HepG2 (cell line): Measurements from ENCODE around the gene SPTBN2. TPM values are rescaled to one million over a fixed set of nuclear protein-coding genes. Genes with fewer than 3 reads are reported as not detected.

Source experiments
- ATAC-seq: fragments of 200-7000 bp; cut with Tn5 transposase; 3 replicates; pipeline ENCODE4 v1.9.1; 2020; ENCODE audit warnings: mild to moderate bottlenecking, moderate library complexity
- BruUV-seq: library from RNA; stranded (reverse); fragments of 400-500 nt; replicated peaks from 2 replicates; lab custom pipeline; 2021; lab: Mats Ljungman, UMichigan
- CTCF ChIA-PET: fragments of 300-600 bp; formaldehyde crosslinking; extraction: SDS; loops from one replicate; lab custom pipeline; 2021; ENCODE audit warnings: low total read pairs, inconsistent platforms, low intra/inter-chr PET ratio; lab: Yijun Ruan, JAX
- POLR2A ChIA-PET: fragments of 350-600 bp; sonication (Branson Sonifier 250); formaldehyde crosslinking; loops from one replicate; lab custom pipeline; 2020; ENCODE audit warnings: antibody characterized with exemption, inconsistent platforms; lab: Yijun Ruan, JAX
- DNase-seq: peaks from one replicate; pipeline ENCODE4 v3.0.0-alpha.2; 2015; ENCODE audit warnings: low spot score
- FAIRE-seq: peaks from 3 replicates; lab custom pipeline; 2011; peaks lifted over from hg19 to GRCh38; lab: Jason Lieb, UNC
- H2AFZ ChIP-seq: one replicate; pipeline ENCODE4 v1.6.1; 2011; ENCODE audit warnings: low read length, inconsistent platforms
- H3K27ac ChIP-seq: fragments of 300-600 bp; 3 replicates; pipeline ENCODE4 v1.8.0; 2011; ENCODE audit warnings: mixed run types, mild to moderate bottlenecking, mixed read lengths, low read length, inconsistent platforms; ENCODE audit not compliant: insufficient read depth; ENCODE audit errors: extremely low read length
- H3K27me3 ChIP-seq, 2 experiments: fragments of 200-600 bp in 1 of 2; 2 replicates in 1 of 2; 3 replicates in 1 of 2; pipeline versions ENCODE4 v1.6.0 to v1.8.0; 2011; ENCODE audit warnings: low read length in 2 of 2, mild to moderate bottlenecking in 2 of 2, moderate library complexity in 2 of 2, inconsistent platforms in 1 of 2; ENCODE audit not compliant: insufficient read depth in 2 of 2, control insufficient read depth in 1 of 2
- H3K36me3 ChIP-seq, 2 experiments: fragments of 200-600 bp in 1 of 2; replicated peaks in 1 of 2; 2 replicates in 1 of 2; 3 replicates in 1 of 2; pipeline versions ENCODE4 v1.5.1 to v1.8.0; 2011; ENCODE audit warnings: low read length in 2 of 2, inconsistent platforms in 1 of 2; ENCODE audit not compliant: insufficient read depth in 2 of 2, control insufficient read depth in 1 of 2
- H3K4me1 ChIP-seq: 2 replicates; pipeline ENCODE4 v1.5.1; 2012; ENCODE audit warnings: low read length, inconsistent platforms; ENCODE audit not compliant: insufficient read depth
- H3K4me2 ChIP-seq: 2 replicates; pipeline ENCODE4 v1.6.0; 2011; ENCODE audit warnings: low read depth, low read length, inconsistent platforms
- H3K4me3 ChIP-seq, 3 experiments: fragments of 200-600 bp in 1 of 3; sonication (generic), shearing (Covaris generic) in 1 of 3; replicated peaks in 1 of 3; 2 replicates each; pipeline ENCODE4 v1.5.1; 2011 to 2016; ENCODE audit warnings: low read length in 3 of 3, inconsistent platforms in 2 of 3, low read depth in 2 of 3, mild to moderate bottlenecking in 2 of 3, control low read depth in 1 of 3, mixed read lengths in 1 of 3; ENCODE audit not compliant: insufficient read depth in 1 of 3
- H3K79me2 ChIP-seq: one replicate; pipeline ENCODE4 v1.6.1; 2011; ENCODE audit warnings: low read length, inconsistent platforms; ENCODE audit not compliant: insufficient read depth
- H3K9ac ChIP-seq: 2 replicates; pipeline ENCODE4 v1.6.0; 2011; ENCODE audit warnings: mild to moderate bottlenecking, low read depth, low read length, inconsistent platforms; ENCODE audit not compliant: insufficient read depth
- H3K9me3 ChIP-seq: 2 replicates; pipeline ENCODE4 v1.5.1; 2012; ENCODE audit warnings: mild to moderate bottlenecking, low read length
- H4K20me1 ChIP-seq: 2 replicates; pipeline ENCODE4 v1.6.0; 2011; ENCODE audit warnings: inconsistent platforms, mild to moderate bottlenecking, low read length, moderate library complexity; ENCODE audit not compliant: insufficient read depth
- ATF5 ChIP-seq: sonication (generic); formaldehyde crosslinking; IDR thresholded peaks from 2 replicates; pipeline ENCODE4 v1.4.0; 2020; ENCODE audit warnings: mild to moderate bottlenecking, low read depth, missing genetic modification reagents
- DPF2 ChIP-seq: sonication (generic); formaldehyde crosslinking; IDR thresholded peaks from 2 replicates; pipeline ENCODE4 v1.4.0; 2020; ENCODE audit warnings: mild to moderate bottlenecking, low read depth, missing genetic modification reagents, borderline replicate concordance
- DZIP1 ChIP-seq: sonication (generic); formaldehyde crosslinking; IDR thresholded peaks from 2 replicates; pipeline ENCODE4 v1.5.0; 2020; ENCODE audit warnings: mild to moderate bottlenecking, missing genetic modification reagents
- PRDM10 ChIP-seq: sonication (generic); formaldehyde crosslinking; IDR thresholded peaks from 2 replicates; pipeline ENCODE4 v1.4.0; 2020; ENCODE audit warnings: low read depth, missing genetic modification reagents
- SNAPC5 ChIP-seq: sonication (generic); formaldehyde crosslinking; IDR thresholded peaks from 2 replicates; pipeline ENCODE4 v1.8.1; 2023; ENCODE audit warnings: mild to moderate bottlenecking, missing genetic modification reagents, borderline replicate concordance
- SRY ChIP-seq: sonication (generic); formaldehyde crosslinking; IDR thresholded peaks from 2 replicates; pipeline ENCODE4 v1.8.0; 2022; ENCODE audit warnings: mild to moderate bottlenecking, missing genetic modification reagents
- ZNF580 ChIP-seq: IDR thresholded peaks from 2 replicates; pipeline ENCODE4 v1.6.1; 2016; ENCODE audit warnings: low read depth, borderline replicate concordance
- ZNF891 ChIP-seq: sonication (generic); formaldehyde crosslinking; IDR thresholded peaks from 2 replicates; pipeline ENCODE4 v1.5.0; 2020; ENCODE audit warnings: mild to moderate bottlenecking, missing genetic modification reagents
- WGBS: methylation state at CpG from one replicate; pipeline ENCODE4 v1.1.6; 2017; ENCODE audit warnings: low lambda C conversion rate; 5-methylcytosine and 5-hydroxymethylcytosine counted together
- in situ Hi-C: cut with HindIII; loops from 2 replicates; pipeline ENCODE4 v1.10.0; 2017; ENCODE audit warnings: low pct_unique_long_range_greater_than_20kb; ENCODE audit not compliant: extremely low pct_ligation_motif_present
- intact Hi-C: fragments of 100-400 bp; cut with micrococcal nuclease; formaldehyde crosslinking; loops from one replicate; pipeline ENCODE4 v1.10.0; 2022; ENCODE audit not compliant: unreplicated experiment
- polyA plus RNA-seq, 8 experiments: library from polyadenylated mRNA; depleted of rRNA in 3 of 8; stranded (reverse) in 7 of 8; unstranded in 1 of 8; fragments of >200 nt; fragmentation: Illumina TruSeq in 4 of 8; extraction: Trizol in 4 of 8; gene quantifications; 2 replicates each; pipeline versions ENCODE4 v1.2.1 to v1.2.3, GENCODE V29; 2011 to 2016; ENCODE audit warnings: low read depth in 4 of 8, missing spikeins in 1 of 8, mixed read lengths in 1 of 8; ENCODE audit not compliant: insufficient read depth in 1 of 8
- total RNA-seq, 5 experiments: library from RNA; depleted of rRNA; stranded (reverse); fragments of >200 nt; fragmentation: Illumina TruSeq; extraction: Trizol; gene quantifications; 2 replicates each; pipeline ENCODE4 v1.2.3, GENCODE V29; 2016; ENCODE audit warnings: low read depth in 1 of 5

The SPTBN2 gene
- total and polyA plus RNA-seq, 2 of the 13 experiments (the other 11 are each of a cell fraction or from before 2014, with no cell fraction given): 0.65 to 4.0 TPM

DNA sequence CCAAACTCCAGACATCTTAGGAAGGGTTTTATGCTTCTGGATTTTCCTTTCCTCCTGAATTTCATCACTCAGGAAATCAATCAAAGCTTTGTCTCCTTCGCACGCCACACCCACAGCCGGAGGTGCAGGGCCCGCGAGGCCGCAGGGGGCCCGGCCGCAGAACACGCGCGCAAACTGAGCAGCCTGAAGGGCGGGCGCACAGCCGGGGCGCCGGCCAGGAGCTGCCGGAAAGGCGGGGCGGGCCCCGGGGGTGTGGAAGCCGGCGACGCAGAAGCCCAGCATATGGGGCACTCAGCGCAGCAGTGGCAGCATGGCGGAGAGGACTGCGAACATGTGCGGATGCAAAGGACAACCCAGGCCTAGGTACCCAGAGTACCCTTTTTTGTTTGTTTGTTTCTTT is 33.1 kb upstream of the SPTBN2 start:
- in situ Hi-C loops: no loop called here
- H3K9me3 ChIP-seq: no peaks in the 10 kb centered on the region
- H2AFZ ChIP-seq: no peak overlapping the region
- no peaks in the 10 kb centered on the region for H3K4me1 ChIP-seq
- intact Hi-C loops: no loop called here
- no peaks in the 10 kb centered on the region for H3K79me2 ChIP-seq
- no TSS peak for BruUV-seq
- 99% methylated on average over 27 of the region's 27 CpGs for WGBS
- ChIA-PET CTCF (no interaction called here), POLR2A (no interaction called here)
- H3K27me3 ChIP-seq: no peaks in the 10 kb centered on the region
- no peak overlapping the region for H3K9ac ChIP-seq
- H4K20me1 ChIP-seq: no peaks in the 10 kb centered on the region
- no peak overlapping the region for H3K4me3 ChIP-seq
- ATAC-seq: no peak
- H3K27ac ChIP-seq: no peak overlapping the region
- H3K4me2 ChIP-seq: no peak overlapping the region
- no peak for DNase-seq
- H3K36me3 ChIP-seq: peaks cover 0 to 3% of the 10 kb centered on the region in 2 experiments; a peak in 2 of 5 replicates
- FAIRE-seq: no peak
- TF ChIP-seq ATF5 (no peak), ZNF580 (CRISPR knock-in tag) (no peak), PRDM10 (CRISPR knock-in tag) (no peak), ZNF891 (CRISPR knock-in tag) (no peak), SNAPC5 (no peak), SRY (CRISPR knock-in tag) (no peak), DZIP1 (CRISPR knock-in tag) (no peak), DPF2 (CRISPR knock-in tag) (no peak)
